Left hindlimb (tissue), 1 donor: ENCODE data around the gene SLC10A7.
"Not testable (repeated sequence)": the region's sequence is repeated elsewhere in the genome, so short reads cannot be mapped to it uniquely, and the experiment has no call there.

Experiments used
- DNase-seq: peaks from one replicate; pipeline ENCODE4 v3.0.0-alpha.2; 2018

SLC10A7 gene

DNA sequence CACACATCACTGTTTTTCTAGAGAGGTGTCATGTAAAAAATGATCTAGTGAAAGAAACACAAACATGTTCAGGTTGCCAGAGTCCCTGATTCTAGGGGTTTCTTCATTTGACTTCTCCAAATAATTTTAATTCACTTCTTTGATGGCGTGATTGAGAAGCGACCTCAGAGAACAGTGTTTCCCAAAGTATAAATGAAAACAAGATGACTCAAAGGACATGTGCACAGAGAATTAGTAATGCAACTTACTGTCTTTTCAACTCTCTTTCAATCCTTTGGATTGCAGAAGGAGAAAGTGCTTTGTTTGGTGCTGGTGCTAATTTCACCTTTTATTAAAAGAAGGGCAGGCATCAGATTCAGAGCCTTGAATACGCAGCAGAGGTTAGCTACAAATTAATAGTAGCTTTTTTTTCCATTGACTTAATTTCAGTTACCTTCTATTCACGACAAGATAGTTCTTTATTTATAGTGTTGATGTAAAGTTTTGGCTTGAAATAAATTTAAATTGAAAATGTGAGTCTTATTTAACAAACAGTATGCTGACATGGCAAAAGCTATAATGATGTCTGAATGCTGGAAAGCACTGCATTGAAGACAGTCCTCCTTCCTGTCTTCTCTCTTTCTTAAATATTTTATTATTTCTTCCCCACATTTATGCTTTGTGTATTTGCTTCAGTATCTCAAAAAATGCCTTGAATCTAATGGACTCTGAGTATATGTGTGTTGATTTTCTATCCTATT, 85.1 kb downstream of the SLC10A7 start:
- no peak for DNase-seq

DNA sequence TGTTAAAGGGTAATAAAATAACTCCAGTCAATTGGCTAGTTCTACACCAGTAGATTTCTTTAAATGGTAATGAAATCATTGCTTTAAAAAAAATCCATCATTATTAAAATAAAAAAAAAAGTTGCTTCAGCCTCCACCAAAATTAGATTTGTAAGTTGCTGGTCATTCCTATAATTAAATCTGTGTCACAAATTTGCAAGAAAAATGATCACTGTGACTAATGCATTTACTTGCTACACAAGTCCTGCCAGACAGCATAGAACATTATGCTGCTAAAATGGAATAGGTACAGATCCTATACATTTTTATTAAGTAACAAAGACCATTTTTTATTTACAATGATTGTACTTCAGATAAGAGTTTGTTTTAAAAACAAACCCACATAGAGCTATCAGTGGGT, 85.8 kb downstream of the SLC10A7 start:
- no peak for DNase-seq

DNA sequence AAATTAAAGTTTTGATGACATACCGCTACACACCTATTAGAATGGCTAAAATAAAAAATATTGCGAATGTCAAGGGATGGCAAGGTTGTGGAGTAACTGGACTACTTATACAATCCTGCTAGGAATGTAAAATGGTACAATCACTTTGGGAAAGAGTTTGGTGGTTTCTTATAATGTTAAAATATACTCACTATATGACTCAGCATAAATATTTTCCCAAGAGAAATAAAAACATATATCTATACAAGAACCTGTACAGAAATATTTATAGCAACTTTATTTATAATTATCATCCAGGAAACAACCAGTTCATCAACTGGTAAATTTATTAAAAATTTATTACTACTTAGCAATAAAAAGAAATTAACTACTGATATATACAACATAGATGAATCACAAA, 89.7 kb downstream of the SLC10A7 start:
- no peak for DNase-seq

DNA sequence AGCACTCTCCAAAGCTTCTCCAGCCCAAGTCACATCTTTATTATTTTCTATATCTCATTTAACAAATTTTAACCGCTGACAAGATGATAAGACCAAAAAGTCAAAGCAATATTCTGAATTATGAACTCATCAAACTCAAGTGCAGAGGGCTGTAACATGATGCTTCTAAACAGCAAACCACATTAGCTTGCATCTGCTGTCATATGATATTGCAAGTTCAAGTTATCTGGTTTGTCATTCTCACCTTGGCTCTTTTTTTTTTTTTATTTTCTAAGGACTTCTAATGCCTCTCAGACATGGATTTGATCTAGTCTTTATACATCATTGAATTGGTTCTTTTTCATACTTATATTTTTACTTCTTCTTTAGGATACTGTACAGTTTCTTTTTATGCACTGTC, 93.4 kb downstream of the SLC10A7 start:
- DNase-seq, result no peak

DNA sequence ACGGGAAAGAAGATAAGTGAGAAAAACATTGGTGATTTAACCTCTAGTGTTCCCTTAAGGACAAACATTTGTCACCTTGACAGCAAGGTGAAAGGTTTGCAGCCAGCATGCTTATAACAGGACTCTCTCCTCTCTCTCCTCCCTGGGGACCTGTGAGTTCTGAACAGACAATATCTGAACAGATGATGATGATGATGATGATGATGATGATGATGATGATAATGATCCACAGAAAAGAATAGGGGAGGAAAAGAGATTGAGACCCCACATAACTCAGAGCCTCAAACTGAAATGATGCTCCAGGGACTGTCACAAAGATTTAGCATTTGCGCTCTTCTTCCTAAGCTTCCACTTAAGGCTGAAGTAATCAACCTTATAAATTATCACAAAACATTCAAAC, 103.9 kb downstream of the SLC10A7 start:
- no peak for DNase-seq

DNA sequence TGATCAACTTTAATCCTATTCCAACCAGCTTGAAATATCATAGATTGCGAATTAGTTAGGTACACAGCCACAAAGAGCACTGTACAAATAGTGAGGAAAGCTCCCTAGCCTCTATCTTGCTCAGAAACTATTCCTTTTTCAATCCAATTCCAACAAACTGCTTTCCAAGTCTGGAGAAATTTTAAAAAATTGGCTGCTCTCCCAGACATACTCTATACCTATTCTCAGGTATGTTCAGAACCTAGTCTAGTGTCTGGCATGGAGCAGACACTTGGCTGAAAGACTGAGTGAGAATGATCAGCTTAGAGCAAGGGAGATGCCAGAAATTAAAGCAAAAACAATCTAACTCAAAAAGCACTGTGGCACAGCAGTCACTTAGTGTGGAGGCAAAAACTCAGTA, 105.9 kb downstream of the SLC10A7 start:
- no peak for DNase-seq

DNA sequence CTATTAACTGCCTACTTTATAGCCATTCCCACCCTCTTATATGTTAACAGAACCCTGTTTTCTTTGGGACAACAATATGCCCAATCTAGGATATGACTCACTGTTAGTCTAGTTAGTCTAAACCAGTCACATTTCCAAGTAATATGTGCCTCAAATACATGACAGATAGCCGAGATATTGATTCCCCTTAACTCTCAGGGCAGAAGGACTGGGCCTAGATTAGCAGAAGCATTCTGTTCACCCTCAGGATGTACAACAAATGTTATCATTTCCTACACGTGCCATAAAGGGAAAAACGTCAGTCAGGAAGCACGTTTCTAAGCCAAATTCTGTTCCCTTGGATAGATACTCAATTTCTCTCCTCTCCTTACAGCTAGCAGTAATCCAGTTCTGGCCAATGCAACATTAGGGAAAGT, 114.1 kb downstream of the SLC10A7 start:
- DNase-seq, result no peak

DNA sequence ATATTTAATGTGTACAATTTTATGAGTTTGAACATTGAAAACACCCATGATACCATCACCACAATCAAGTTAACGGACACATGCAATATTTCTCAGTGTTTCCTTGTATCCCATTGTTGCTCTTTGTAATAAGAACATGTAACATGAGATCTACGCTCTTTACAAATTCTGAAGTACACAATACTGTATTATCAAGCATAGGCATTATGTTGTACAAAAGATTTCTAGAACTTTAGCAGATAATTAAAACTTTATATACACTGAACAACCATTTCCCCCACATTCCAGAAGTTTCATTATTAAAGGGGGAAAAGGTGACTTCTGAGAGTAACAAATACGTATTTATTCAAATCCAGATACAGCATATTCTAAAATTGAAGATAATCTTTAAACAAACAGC, 114.5 kb downstream of the SLC10A7 start:
- no peak for DNase-seq

DNA sequence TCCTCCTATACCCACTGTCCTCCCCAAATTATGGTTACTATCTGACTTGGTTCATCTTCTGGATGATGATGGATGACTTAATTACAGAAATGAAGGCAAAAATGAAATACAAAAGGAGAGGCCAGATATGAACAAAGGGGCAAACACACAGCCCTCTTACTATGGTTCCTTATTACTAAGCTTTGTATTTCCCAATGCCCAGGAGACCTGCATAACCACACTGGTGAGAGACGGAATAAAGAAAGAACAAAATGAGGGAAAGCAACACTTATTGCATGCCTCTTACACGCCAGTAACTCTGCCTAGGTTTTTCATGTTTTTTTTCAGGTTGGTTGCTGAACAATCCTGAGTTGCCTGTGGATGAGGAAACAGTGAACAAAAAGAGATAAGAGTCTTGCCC, 120.5 kb downstream of the SLC10A7 start:
- DNase-seq, result no peak

DNA sequence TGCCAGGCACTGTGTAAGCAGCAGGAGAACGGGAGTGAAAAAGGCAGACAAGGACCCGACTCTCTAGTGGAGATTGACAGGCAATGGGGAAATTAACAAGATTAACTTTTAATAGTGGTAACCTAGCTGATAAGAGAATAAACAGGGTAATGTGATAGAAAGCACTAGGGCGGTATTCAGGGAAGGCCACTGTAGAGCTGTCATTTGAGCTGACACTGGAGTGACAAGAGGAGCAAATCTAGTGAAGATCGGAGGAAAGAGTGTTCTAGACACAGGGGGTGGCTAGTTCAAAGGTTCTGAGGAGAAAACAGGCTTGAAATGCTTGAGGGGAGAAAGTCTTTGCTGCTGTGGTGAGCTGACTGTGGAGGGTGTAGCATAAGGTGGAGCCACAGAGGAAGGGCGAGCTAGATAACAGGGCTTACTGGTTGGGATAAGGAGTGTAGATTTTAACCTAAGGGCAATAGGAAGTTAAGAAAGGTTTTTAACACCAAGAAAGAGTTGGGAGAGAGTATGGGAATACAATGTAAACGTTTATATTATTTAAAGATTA, 122.8 kb downstream of the SLC10A7 start:
- DNase-seq, result no peak

DNA sequence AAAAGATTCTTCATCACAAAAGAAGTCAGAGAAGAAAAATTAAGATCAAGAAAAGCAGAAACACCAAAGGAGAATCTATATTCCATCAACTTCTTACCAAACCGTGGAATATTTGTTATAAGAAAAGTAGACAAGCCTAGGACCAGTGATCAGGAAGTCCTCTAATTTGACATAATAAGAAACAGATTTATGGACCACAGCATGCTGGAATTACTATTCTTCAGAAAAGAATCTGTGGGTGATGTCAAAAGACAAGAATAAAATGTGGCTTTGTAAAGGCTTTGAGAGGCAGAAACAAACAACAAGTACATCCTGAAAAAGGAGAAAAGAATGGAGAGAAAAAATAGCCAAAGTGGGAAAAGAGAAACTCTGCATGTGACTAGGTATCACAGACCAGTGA, 123.3 kb downstream of the SLC10A7 start:
- DNase-seq, result no peak

DNA sequence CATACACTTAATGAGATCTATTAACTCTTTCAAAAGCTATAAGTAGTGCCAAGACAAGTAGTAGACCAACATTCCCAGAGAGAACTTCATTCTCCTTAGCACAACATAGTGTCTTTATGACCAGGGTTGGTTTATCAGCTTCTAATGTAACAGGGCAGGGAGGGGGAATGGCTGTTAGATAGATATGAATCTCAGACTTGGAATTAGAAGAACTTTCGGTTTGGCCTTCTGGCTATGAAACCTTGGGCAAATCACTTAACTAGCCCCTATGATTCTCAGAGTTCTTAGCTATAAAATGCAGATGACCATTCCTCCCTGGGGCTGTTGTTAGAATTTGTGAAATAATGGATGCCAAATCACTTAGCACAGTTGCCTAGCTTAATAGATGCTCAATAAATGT, 132.2 kb downstream of the SLC10A7 start:
- DNase-seq, result no peak

DNA sequence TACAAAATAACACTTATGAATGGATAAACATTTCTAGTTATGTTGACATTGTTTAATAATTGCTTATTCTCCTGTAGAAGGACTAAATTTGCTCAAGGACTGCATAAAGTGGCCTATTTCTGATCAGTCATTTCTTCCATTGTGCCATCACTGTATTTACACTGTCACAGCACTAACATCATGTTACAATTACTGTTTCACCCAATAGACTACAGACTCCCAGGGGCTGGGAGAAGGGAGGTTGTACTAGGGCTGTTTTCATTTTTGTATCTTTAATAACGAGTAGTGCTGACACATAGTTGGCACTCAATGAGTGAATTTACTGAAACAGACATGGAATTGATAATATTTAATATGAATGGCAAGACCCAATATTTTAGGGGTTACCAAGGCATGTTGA, 139.5 kb downstream of the SLC10A7 start:
- DNase-seq, result no peak

DNA sequence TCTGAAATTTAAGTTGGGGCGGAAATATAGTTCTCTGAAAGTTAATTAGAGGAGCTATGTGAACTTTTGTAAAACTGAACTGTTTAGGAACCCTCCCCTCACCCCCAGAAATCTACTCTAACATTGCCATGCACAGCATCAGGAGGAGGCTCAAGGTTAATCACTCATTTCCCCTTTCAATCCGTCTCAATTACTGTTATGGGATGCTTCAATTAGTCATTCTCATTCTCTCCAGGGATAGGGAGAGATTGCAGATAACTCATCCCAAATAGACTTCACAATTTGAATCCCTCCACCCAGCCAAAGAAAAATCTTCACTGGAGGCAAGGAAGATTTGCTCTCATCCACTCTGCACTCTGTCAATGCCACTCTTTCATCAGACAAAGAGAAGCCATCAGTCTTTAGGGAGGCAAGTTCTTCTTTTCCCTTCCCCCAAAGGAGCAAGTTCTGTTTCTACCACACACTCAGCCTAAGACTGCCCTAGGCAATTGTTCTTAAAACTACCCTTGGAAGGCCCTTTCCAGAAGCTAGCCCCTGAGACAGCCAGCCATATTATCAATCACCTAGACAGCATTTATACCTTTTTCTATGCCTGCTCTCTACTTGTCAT, 140.4 kb downstream of the SLC10A7 start:
- no peak for DNase-seq

DNA sequence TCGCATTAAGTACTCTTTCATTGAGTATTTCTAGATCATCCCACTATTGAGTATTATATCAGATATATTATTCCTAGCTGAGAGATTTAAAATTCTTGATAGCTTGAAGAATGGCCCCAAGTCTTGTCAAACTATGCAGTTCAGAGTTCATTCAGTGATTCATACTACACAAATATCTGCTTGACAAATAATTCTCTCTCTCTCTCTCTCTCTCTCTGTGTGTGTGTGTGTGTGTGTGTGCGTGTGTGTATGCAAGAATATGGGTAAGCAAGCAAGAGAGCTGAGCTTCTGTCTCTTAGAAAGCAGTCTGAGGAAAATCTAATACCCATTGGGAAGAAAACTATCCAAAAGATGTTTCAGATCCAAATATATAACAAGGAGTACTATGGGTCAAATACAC, 142.0 kb downstream of the SLC10A7 start:
- DNase-seq, result no peak

DNA sequence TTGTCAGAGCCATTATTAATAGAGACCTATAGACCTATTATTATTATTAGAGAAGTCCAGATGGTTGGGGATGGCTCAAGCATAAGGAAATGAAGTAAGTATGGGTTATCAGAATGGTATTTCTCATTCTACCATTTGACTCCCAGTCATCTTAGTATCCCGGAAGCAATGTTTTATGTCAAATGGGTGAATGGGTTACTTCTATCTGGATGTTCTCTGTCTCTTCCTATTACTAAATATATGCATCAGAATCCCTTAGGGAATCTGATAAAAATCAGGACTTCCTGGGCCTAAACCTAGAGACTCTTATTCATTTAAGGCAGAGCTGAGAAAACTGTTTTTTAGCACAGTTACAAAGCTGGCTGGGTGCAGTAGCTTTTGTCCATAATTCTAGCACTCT, 149.9 kb downstream of the SLC10A7 start:
- DNase-seq, result no peak

DNA sequence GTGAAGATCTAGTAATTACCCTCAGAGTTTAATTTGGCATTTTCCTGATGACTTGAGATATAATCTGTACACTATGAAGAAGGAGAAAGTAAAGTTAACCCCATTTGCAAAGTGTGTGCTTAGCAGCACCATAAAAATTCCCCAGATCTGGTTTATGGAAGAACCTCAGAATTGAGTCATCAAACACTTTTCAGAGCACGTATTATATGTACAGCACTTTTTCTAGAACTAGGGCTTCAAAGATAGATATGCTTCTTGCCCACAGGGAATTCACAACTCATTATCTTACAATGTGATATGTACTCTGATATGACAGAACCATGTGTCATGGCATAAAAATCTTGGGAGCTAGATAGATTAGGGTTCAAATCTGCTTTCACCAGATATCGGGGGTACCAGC, 150.9 kb downstream of the SLC10A7 start:
- DNase-seq, result no peak

DNA sequence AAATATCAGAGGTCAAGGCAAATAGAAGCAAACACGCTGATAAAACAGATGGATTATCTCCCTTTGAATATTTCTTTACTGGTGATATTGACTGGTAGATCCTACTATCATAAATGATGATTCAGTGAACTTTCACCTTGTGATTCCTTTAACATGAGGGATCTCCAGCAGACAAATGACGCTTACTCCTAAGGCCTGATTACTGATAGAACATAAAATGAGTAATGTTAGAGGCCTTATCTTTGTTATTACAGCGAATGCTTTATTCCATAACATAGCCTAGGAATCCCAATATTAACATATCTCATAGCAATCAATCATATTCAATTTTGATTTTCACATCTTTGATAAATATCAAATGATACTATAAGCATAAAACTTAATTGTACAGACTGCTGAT, 152.3 kb downstream of the SLC10A7 start:
- DNase-seq, result no peak

DNA sequence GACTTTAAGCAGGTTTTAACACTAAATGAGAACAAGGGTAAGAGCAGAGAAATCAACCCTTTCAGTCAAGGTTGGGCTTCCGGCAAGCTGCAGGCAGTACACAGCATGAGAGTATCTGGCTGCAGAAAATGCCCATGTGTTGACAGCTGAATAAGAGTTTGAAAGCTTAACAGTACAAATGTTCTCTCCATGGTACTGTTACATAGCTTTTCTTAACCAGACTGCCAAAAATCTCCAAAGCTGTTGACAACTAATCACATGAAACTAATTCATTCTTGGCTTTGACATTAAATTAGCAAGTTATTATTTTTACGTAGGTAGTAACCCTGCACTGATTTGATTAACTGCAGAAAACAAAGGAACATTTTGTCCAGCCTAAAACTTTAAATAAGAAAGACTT, 153.5 kb downstream of the SLC10A7 start:
- DNase-seq, result no peak

DNA sequence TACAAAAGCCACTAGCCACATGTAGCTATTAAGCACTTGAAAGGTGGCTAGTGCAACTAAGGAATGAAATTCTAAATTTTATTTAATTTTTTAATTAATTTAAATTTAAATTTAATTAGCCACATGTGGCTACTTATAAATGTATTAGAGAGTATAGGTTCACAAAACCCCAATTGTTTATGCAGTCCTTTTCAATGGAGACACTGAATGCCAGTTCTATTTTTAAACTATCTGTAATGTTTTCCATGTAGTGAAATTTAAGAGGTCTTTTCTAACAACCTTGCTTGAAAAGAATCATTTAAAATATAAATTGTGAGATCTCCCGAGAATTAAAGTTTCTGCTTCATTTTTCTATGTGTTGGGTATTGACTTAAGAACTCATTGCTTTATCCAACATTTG, 154.4 kb downstream of the SLC10A7 start:
- DNase-seq, result no peak

DNA sequence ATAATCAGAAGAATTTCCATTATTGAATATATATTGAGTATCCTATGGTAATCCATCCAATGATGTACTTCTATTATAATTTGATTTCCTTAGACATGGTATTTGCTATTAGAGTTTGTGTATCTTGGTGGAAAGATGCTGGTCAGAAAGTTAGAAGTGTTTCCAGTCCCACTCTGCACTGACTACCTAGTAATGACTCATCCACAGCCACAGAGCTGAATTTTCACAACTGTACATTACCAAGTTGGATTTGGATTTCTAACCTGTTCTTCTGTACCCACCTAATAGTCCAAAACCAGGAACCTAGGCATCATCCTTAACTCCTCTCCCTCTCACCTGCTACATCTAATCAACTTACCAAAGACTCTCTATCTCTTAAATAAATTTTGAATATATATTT, 162.0 kb downstream of the SLC10A7 start:
- DNase-seq, result no peak

DNA sequence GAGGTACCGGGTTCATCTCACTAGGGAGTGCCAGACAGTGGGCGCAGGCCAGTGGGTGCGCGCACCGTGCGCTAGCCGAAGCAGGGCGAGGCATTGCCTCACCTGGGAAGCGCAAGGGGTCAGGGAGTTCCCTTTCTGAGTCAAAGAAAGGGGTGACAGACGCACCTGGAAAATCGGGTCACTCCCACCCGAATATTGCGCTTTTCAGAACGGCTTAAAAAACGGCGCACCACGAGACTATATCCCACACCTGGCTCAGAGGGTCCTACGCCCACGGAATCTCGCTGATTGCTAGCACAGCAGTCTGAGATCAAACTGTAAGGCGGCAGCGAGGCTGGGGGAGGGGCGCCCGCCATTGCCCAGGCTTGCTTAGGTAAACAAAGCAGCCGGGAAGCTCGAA, 171.6 kb downstream of the SLC10A7 start:
- not testable (repeated sequence) for DNase-seq

DNA sequence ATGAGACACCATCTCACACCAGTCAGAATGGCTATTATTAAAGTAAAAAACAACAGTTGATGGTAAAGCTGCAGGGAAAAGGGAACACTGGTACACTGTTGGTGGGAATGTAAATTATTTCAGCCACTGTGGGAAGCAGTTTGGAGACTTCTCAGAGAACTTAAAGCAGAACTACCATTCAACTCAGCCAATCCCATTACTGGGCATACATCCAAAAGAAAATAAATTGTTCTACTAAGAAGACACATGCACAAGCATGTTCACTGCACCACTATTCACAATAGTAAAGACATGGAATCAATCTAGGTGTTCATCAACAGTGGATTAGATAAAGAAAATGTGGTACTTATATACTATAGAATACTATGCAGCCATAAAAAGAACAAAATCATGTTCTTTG, 172.4 kb downstream of the SLC10A7 start:
- DNase-seq, result no peak

DNA sequence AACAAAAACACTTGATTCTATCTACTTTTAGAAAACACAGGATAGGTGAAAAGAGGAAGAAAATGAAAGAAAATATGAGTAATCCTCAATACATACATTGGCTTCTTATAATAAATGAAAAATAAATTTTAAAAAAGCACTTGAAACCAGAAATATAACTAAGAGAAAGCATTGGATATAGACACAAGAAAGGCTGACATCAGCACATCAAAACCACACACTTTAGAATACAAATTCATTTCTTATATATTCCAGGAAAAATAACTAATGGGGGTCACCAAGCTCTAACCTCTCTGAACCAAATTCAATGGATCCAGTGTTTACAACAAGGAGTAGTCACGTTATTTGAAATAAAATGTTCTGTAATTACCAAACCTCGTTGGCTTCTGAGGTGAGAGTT, 173.9 kb downstream of the SLC10A7 start:
- no peak for DNase-seq

DNA sequence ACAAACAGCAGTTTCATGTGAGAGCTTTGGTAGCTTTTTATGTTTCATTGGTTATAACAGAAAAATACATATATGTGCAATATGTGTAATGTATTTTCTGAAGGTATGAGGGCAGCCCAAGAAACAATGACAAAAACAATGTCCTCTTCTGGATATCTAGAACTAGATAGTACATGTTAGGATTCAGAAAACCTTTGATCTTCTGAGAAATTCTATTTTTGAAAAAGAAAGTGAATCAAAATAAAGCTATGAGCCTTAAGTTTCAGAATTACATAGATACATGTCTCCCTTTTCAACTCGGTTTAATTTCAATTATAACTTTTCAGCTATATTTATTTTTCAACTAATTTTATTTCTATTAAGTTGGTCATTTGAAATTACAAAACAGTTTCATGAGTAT, 175.5 kb downstream of the SLC10A7 start:
- DNase-seq, result no peak
